ENCODE measurements around the gene ZKSCAN1.
"Not testable (repeated sequence)": the region's sequence is repeated elsewhere in the genome, so short reads cannot be mapped to it uniquely, and the experiment has no call there.

The ZKSCAN1 gene

DNA sequence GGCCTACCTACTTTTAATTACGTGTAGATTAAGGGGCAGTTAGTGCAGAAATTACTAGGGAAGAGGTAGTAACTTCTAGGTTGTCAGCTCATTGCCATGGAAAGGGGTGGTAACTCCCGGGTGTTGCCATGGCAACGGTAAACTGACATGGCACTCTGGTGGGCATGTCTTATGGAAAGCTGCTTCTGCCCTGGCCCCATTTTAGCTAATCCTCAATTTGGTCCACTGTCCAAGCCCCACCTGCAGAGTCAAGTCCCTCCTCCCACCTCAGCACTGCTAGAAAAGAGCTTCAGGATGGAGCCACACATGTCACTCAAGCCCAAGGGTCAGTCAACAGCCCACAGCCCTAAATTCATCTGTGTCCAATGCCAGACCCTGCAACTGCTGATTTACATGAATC, 7.5 kb upstream of the ZKSCAN1 start:
- no peak overlapping the region for H3K4me3 ChIP-seq (ENCODE audit: low read length)
- no peak for DNase-seq (ENCODE audit: low read depth)
- TF ChIP-seq, protein P1, sequence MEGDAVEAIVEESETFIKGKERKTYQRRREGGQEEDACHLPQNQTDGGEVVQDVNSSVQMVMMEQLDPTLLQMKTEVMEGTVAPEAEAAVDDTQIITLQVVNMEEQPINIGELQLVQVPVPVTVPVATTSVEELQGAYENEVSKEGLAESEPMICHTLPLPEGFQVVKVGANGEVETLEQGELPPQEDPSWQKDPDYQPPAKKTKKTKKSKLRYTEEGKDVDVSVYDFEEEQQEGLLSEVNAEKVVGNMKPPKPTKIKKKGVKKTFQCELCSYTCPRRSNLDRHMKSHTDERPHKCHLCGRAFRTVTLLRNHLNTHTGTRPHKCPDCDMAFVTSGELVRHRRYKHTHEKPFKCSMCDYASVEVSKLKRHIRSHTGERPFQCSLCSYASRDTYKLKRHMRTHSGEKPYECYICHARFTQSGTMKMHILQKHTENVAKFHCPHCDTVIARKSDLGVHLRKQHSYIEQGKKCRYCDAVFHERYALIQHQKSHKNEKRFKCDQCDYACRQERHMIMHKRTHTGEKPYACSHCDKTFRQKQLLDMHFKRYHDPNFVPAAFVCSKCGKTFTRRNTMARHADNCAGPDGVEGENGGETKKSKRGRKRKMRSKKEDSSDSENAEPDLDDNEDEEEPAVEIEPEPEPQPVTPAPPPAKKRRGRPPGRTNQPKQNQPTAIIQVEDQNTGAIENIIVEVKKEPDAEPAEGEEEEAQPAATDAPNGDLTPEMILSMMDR (conservative IDR thresholded peaks at IDR 0.05; ENCODE audit: low read depth, low read length) = no peak

DNA sequence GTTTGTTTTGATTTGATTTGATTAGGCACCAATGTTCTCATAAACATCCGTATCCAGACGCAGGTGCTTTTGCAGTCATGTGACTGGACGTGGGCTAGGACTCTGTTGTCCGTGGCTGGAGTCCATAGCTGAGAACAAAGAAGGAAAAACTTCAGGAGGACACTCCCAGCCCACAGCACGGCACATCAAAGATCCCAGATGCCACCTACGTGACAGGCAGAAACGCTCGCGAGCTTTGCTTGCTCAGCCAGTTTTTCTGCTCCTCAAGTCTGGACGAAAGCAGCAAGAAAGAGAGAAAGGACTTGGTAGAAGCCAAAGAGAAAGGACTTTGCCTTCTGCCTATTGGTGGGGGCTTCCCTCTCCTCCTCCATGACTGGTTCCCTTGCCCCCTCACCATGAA, 6.9 kb upstream of the ZKSCAN1 start:
- TF ChIP-seq, protein P1 (conservative IDR thresholded peaks at IDR 0.05; ENCODE audit: low read depth, low read length) = no peak
- H3K4me3 ChIP-seq (ENCODE audit: low read length) = no peak overlapping the region
- DNase-seq (ENCODE audit: low read depth) = no peak

DNA sequence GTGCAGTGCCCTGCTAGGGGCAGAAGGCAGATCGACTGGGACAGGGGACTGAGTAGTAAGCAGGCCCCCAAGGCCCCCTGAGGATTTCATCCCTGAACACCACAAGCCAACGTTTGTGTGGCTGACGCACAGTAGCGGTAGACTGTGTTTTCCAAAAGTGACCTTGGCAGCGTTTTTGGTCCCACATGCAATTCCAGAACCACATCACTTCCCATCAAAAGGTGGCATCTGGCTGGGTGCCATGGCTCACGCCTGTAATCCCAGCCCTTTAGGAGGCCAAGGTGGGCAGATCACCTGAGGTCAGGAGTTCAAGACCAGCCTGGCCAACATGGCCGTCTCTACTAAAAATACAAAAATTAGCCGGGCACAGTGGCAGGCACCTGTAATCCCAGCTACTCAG, 5.4 kb upstream of the ZKSCAN1 start:
- DNase-seq (ENCODE audit: low read depth); H3K4me3 ChIP-seq (ENCODE audit: low read length): not testable (repeated sequence)

DNA sequence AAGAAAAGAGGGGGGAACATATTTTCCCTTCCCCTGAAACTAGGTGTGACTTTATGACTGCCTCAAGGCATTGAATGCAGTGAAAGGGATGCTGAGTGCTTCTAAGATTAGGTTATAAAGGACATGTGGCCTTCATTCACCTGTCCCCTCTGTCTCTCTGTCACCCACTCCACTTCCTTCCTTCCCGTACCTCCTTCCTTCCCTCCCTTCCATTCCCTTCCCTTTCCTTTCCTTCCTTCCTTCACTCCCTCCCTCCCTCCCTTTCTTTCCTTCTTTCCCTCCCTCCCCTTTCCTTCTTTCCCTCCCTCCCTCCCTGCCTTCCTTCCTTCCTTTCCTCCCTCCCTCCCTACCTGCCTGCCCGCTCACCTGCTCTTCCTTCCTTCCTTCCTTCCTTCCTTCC, 4.5 kb upstream of the ZKSCAN1 start:
- no peak for DNase-seq (ENCODE audit: low read depth)
- H3K4me3 ChIP-seq (ENCODE audit: low read length) = no peak overlapping the region
- TF ChIP-seq, protein P1 (conservative IDR thresholded peaks at IDR 0.05; ENCODE audit: low read depth, low read length) = no peak

DNA sequence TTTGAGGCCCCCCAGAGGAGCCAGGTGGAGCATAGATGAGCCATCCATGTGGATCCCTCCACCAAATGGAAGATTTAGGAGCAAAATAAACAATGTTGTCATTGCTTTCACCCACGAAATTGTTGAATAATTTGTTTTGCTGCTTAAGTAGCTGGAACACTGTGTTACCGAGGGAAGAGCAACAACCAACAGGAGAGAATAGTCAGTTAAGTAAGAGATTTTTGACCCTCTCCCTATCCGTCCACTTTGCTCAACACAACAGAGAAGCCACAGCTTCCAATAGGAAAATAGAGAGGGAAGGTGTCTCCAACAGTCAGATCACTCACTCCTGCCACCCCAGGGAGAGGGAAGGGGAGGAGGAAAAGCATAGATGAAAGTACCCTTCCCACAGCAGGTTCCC, 3.9 kb upstream of the ZKSCAN1 start:
- TF ChIP-seq, protein P1 (conservative IDR thresholded peaks at IDR 0.05; ENCODE audit: low read depth, low read length) = no peak
- DNase-seq (ENCODE audit: low read depth) = no peak
- H3K4me3 ChIP-seq (ENCODE audit: low read length) = no peak overlapping the region

DNA sequence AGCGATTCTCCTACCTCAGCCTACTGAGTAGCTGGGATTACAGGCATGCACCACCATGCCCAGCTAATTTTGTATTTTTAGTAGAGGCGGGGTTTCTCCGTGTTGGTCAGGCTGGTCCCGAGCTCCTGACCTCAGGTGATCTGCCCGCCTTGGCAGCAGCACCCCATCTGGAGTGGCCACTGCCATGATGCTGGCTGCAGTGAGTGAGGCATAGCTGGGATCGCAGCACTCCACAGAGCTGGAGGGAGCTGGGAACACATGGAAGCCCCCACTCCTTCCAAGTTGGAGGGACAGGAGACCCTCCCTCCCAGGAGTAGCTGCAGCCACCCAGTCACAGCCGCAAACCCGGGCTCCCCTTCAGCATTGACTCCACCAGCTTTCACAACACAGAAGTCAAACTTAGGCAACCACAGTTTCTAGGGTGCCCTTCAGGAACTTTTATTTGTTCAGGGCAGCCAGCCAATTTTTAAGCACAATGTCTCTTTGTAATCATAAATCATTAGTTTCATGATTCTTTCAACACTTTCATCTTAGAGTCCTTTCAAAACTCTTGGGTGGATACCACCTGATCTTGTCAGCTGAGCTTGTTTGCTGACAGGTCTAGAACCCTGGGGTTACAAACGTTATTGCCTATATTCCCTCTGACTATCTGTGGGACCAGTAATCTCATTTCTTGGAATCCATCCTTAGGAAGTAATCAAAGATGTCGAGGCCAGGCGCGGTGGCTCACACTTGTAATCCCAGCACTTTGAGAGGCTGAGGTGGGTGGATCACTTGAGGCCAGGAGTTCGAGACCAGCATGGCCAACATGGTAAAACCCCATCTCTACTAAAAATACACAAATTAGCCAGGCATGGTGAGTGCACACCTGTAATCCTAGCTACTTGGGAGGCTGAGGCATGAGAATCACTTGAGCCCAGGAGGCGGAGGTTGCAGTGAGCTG, 2.7 kb upstream of the ZKSCAN1 start:
- DNase-seq (ENCODE audit: low read depth); H3K4me3 ChIP-seq (ENCODE audit: low read length): not testable (repeated sequence)

DNA sequence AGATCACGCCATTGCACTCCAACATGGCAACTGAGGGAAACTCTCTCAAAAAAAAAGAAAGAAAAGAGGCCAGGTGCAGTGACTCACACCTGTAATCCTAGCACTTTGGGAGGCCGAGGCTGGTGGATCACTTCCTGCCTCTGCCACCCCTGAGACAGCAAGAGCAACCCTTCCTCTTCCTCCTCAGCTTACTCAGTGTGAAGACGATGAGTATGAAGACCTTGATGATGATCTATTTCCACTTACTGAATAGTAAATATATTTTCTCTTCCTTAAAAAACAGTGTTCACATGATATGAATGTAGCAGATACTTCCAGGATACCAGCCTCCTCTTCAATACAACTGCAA, 2.1 kb upstream of the ZKSCAN1 start:
- TF ChIP-seq, protein P1 (conservative IDR thresholded peaks at IDR 0.05; ENCODE audit: low read depth, low read length) = no peak
- no peak for DNase-seq (ENCODE audit: low read depth)

DNA sequence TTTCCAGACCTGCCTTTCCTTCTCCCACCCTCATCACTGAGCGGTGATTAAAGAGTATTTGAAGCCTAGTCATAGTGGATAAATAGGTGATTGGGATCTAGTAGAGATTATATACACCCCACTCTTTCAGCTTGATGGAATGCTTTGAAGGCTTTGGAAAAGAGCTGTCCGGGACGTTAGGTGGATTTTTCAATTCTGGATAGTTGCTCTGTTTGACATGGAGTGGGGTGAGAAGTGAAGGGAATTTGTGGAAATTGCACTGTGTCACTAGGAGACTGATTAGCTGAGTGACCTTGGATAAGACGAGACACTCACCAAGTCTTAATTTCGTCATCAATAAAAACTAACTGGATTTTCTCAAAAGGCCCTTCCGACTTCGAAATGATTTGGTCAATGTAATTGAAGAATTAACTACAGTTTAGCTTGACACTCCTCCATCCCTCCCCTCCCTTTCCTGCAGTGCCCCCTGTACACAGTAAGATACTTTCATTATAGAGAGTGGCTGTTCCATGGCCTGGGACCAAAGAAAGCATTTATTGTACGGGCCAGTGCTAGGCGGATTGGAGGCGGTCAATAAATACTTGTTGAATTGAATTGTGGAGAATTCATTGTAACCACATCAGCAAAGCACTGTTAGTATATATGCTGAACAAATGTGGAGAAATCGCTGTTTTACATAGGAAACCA, 962 bp downstream of the ZKSCAN1 start:
- peak overlapping the region; percentile 97 for H3K4me3 ChIP-seq (ENCODE audit: low read length)
- no peak for DNase-seq (ENCODE audit: low read depth)
- TF ChIP-seq, protein P1 (conservative IDR thresholded peaks at IDR 0.05; ENCODE audit: low read depth, low read length) = no peak

More for the DNA sequence above, 2.1 kb upstream of the ZKSCAN1 start:
- no peak overlapping the region for H3K4me3 ChIP-seq (ENCODE audit: low read length)
